PC-9 (cell line): ENCODE measurements around the gene ADAMTS2. TPM values are rescaled to one million over a fixed set of nuclear protein-coding genes. Genes with fewer than 3 reads are reported as not detected.

ENCODE experiments used
- BruUV-seq: library from RNA; stranded (reverse); fragments of 400-500 nt; replicated peaks from 2 replicates; lab custom pipeline; 2021; lab: Mats Ljungman, UMichigan
- CTCF ChIA-PET: fragments of 300-600 bp; sonication (Branson Sonifier 250); formaldehyde crosslinking; loops from one replicate; lab custom pipeline; 2022; ENCODE audit warnings: antibody characterized with exemption; lab: Charles Lee
- POLR2A ChIA-PET: fragments of 300-600 bp; sonication (Branson Sonifier 250); formaldehyde crosslinking; loops from one replicate; lab custom pipeline; 2022; ENCODE audit warnings: antibody characterized with exemption; ENCODE audit not compliant: unreplicated experiment; lab: Charles Lee
- DNase-seq, 2 experiments: peaks; one replicate each; pipeline versions ENCODE4 v3.0.0 to v3.0.0-alpha.2; 2015 to 2022; ENCODE audit warnings: mixed read lengths in 1 of 2
- H2AFZ ChIP-seq: fragments of 200-600 bp; sonication (generic); 2 replicates; pipeline ENCODE4 v1.8.1; 2017; ENCODE audit warnings: antibody characterized with exemption
- H3F3A ChIP-seq: fragments of 200-600 bp; sonication (generic); 2 replicates; pipeline ENCODE4 v1.8.1; 2017; ENCODE audit warnings: antibody characterized with exemption, mild to moderate bottlenecking, low read depth; ENCODE audit not compliant: insufficient read depth
- H3K27ac ChIP-seq: fragments of 200-600 bp; sonication (generic); 2 replicates; pipeline ENCODE4 v1.6.1; 2016; ENCODE audit warnings: mixed run types
- H3K27me3 ChIP-seq: fragments of 200-600 bp; sonication (generic); 2 replicates; pipeline ENCODE4 v1.6.1; 2016; ENCODE audit warnings: low read depth, mixed run types; ENCODE audit not compliant: insufficient read depth
- H3K36me3 ChIP-seq: fragments of 200-600 bp; sonication (generic); 2 replicates; pipeline ENCODE4 v1.6.1; 2016; ENCODE audit warnings: low read depth, mixed run types
- H3K4me1 ChIP-seq: fragments of 200-600 bp; sonication (generic); replicated peaks from 2 replicates; pipeline ENCODE4 v1.6.1; 2016; ENCODE audit warnings: mixed run types; ENCODE audit not compliant: insufficient read depth
- H3K4me2 ChIP-seq: fragments of 200-600 bp; sonication (generic); 2 replicates; pipeline ENCODE4 v1.6.1; 2017; ENCODE audit warnings: mixed run types
- H3K4me3 ChIP-seq: fragments of 200-600 bp; sonication (generic); 2 replicates; pipeline ENCODE4 v1.6.1; 2016; ENCODE audit warnings: mixed run types
- H3K79me2 ChIP-seq: fragments of 200-600 bp; sonication (generic); 2 replicates; pipeline ENCODE4 v1.6.1; 2017; ENCODE audit warnings: low read depth, mixed run types
- H3K9me2 ChIP-seq: fragments of 200-600 bp; sonication (generic); 2 replicates; pipeline ENCODE4 v1.8.1; 2017; ENCODE audit warnings: mild to moderate bottlenecking; ENCODE audit not compliant: insufficient read depth
- H3K9me3 ChIP-seq: fragments of 200-600 bp; sonication (generic); 2 replicates; pipeline ENCODE4 v1.8.1; 2016; ENCODE audit warnings: low read depth; ENCODE audit not compliant: insufficient read depth
- H4K20me1 ChIP-seq: fragments of 200-600 bp; sonication (generic); 2 replicates; pipeline ENCODE4 v1.8.1; 2017; ENCODE audit not compliant: insufficient read depth
- CTCF ChIP-seq: fragments of 200-600 bp; sonication (generic); conservative IDR thresholded peaks from 2 replicates; pipeline ENCODE4 v1.6.1; 2017; ENCODE audit warnings: mixed run types, antibody characterized with exemption, mild to moderate bottlenecking, moderate library complexity
- EZH2 ChIP-seq: fragments of 200-600 bp; sonication (generic); IDR thresholded peaks from 2 replicates; pipeline ENCODE4 v1.8.0; 2017; ENCODE audit warnings: antibody characterized with exemption, low read depth
- intact Hi-C: fragments of 100-400 bp; cut with micrococcal nuclease; formaldehyde crosslinking; loops from one replicate; pipeline ENCODE4 v1.10.0; 2022; ENCODE audit not compliant: unreplicated experiment
- total RNA-seq: library from RNA; stranded (reverse); gene quantifications from 2 replicates; pipeline ENCODE4 v1.2.3, GENCODE V29; 2021

ADAMTS2 gene
- total RNA-seq, 1 experiment from 2014 or later: not detected

DNA sequence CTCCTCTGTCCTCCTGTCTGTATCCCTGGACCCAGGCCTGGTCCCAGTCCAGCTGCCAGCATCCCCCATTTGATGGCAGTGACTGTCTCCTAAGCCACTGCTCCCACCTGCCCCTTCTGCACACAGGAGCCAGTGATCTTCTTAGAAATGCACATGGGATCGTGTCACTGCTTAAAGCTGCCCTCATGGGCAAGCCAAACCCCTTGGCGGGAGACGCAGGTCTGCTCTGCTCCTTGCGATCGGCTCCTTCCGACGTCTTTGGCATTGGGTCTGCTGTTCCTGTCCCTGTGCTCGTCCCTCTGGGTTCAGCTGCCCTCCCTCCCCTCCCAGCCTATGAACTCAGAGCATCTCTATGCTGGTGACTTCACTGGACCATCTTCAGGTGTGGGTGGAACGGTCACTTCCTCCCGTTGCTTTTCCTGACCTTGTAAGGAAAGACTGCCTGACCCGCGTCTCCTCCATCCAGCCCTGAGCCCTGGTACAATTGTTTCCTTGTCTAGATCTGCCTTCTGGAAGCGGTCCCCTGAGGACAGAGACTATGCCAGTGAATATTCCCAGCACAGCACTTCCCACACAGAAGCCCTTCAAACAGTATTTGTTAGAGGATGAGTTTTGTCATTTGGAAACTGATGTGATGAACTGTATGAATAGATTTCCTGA lies 168.6 kb downstream of the ADAMTS2 start:
- Histone ChIP-seq H3K9me2 (no peaks in the 10 kb centered on the region), H3K4me3 (no peak overlapping the region), H3K27ac (no peak overlapping the region), H2AFZ (no peak overlapping the region), H3F3A (no peaks in the 10 kb centered on the region), H3K36me3 (no peaks in the 10 kb centered on the region), H3K27me3 (peaks cover 77% of the 10 kb centered on the region), H3K4me2 (no peak overlapping the region), H3K9me3 (peaks cover 2% of the 10 kb centered on the region; the same call in 1 of the 2 replicates), H4K20me1 (no peaks in the 10 kb centered on the region), H3K4me1 (no peaks in the 10 kb centered on the region), H3K79me2 (no peaks in the 10 kb centered on the region)
- TF ChIP-seq CTCF (no peak), EZH2 (no peak)
- POLR2A ChIA-PET: no interaction called here
- no TSS peak for BruUV-seq
- CTCF ChIA-PET: no interaction called here
- DNase-seq: no peak
- intact Hi-C loops: no loop called here

DNA sequence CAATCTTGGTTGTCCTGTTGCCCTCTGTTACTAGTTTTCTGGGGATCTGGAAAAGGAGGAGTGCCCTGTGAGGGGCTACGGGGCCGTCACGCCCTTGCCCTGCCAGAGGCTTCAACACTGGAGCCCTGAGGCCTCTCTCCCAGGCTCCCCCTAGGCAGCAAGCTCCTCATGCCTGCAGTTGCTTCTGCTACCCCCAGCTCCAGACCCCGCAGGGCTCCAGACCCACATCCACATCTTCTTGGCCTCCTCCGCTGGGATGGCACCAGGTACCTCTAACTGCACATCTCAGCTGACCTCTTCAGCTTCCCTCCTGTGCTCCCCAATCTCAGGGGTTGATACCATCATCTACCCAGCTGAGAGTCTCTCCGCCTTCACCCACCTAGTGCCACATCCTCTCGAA lies 169.1 kb downstream of the ADAMTS2 start:
- no peak overlapping the region for H3K4me2 ChIP-seq
- no TSS peak for BruUV-seq
- POLR2A ChIA-PET: no interaction called here
- peaks cover 2% of the 10 kb centered on the region; the same call in 1 of the 2 replicates for H3K9me3 ChIP-seq
- no peaks in the 10 kb centered on the region for H3F3A ChIP-seq
- H3K79me2 ChIP-seq: no peaks in the 10 kb centered on the region
- intact Hi-C loops: no loop called here
- CTCF ChIA-PET: no interaction called here
- no peaks in the 10 kb centered on the region for H3K4me1 ChIP-seq
- no peaks in the 10 kb centered on the region for H3K9me2 ChIP-seq
- TF ChIP-seq EZH2 (no peak), CTCF (no peak)
- peaks cover 77% of the 10 kb centered on the region for H3K27me3 ChIP-seq
- H4K20me1 ChIP-seq: no peaks in the 10 kb centered on the region
- H3K4me3 ChIP-seq: no peak overlapping the region
- H2AFZ ChIP-seq: no peak overlapping the region
- no peaks in the 10 kb centered on the region for H3K36me3 ChIP-seq
- H3K27ac ChIP-seq: no peak overlapping the region
- DNase-seq: no peak

DNA sequence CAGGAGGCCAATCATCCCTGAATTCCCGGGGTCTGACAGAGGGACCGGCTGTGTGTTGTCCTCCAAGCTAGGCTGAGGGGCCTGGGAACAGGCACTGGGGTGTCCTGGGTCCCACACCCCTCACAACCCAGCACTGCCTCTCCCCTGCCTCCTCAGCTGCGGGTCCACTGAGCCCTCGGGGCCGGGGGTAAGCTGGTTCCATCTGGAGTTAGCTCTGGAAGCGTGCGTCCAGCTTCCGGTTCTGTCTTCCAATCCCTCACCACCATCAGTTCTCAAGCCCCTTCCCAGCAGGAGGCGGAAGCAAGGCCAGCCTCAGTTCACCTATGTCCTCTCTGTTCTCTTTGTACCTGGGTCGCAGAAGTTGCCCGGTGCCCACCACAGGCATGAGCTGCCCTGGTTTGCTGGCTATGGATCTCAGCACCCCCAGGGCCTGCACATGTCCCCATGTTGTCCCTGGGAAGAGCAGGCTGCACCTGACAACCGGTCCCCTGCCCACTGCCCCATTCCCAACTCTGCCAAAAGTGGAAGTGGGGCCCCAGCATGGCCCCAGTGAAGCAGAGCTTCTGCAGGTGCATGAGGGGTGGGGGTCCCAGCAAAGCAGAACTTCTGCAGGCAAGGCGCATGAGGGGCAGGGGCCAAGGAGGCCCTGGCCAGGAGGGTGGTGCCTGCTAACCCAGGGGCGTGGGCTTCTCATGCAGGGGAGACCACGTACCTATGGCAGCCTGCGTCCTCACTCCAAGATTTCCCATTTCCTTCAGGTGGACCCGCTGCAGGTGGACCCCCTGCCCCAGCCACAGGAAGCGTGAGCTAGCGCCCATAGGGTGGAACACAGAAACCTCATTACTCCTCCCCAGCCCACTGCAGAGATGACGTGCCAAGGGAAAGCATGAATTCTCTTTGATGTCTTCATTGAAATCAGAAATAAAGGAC lies 173.2 kb downstream of the ADAMTS2 start:
- H3K4me2 ChIP-seq: no peak overlapping the region
- no peak overlapping the region for H3K27ac ChIP-seq
- no peaks in the 10 kb centered on the region for H3K4me1 ChIP-seq
- POLR2A ChIA-PET: no interaction called here
- no peak for TF ChIP-seq EZH2
- no peak for TF ChIP-seq CTCF
- H3K27me3 ChIP-seq: peaks cover 75% of the 10 kb centered on the region
- intact Hi-C loops: no loop called here
- DNase-seq: no peak
- H3K36me3 ChIP-seq: no peaks in the 10 kb centered on the region
- H3K9me3 ChIP-seq: no peaks in the 10 kb centered on the region
- BruUV-seq: no TSS peak
- no peak overlapping the region for H3K4me3 ChIP-seq
- H4K20me1 ChIP-seq: no peaks in the 10 kb centered on the region
- no peaks in the 10 kb centered on the region for H3K79me2 ChIP-seq
- no peaks in the 10 kb centered on the region for H3F3A ChIP-seq
- CTCF ChIA-PET: no interaction called here
- H3K9me2 ChIP-seq: no peaks in the 10 kb centered on the region
- no peak overlapping the region for H2AFZ ChIP-seq
